Right renal cortex interstitium (tissue), 3 donors: Measurements from ENCODE around the gene RECK. TPM values are rescaled to one million over a fixed set of nuclear protein-coding genes. Genes with fewer than 3 reads are reported as not detected.

Experiments used
- DNase-seq, 3 donors: peaks; one replicate each; pipeline ENCODE4 v3.0.0-alpha.2; 2013; ENCODE audit warnings: low read depth in 3 of 3, low spot score in 2 of 3
- polyA plus RNA-seq, 3 donors: library from polyadenylated mRNA; unstranded; fragments of 120-200 nt; gene quantifications; one replicate each; pipeline ENCODE4 v1.2.1, GENCODE V29; 2013; ENCODE audit not compliant: insufficient read length in 3 of 3

RECK gene
- polyA plus RNA-seq, 3 donors, result 29.2 to 30.2 (median 29.4) TPM

DNA sequence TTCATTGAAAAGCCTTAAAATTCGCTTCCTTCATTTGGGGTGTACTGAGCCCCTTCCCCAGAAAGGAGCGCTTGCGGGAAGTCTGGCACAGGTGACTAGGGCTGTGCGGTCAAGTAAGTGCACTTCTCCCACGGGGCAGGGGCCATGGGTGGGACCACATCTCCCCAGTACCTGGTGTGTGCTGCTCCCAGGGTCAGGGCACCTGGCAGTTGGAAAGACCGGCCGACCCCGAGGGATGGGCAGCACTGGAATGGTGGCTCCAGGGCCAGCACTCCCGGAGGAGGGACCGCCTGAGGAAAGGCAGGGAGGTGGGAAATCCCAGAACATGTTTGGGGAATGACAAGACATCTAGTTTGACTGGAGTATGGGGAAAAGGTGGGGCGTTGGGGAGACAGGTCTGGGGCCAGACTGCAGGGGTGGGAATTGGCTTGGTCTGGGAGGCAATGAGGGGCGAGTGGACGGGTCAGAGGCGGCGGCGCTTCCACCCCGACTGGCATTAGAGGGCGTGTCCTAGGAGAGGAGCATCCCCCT is 99.1 kb downstream of the RECK start:
- no peak for DNase-seq

DNA sequence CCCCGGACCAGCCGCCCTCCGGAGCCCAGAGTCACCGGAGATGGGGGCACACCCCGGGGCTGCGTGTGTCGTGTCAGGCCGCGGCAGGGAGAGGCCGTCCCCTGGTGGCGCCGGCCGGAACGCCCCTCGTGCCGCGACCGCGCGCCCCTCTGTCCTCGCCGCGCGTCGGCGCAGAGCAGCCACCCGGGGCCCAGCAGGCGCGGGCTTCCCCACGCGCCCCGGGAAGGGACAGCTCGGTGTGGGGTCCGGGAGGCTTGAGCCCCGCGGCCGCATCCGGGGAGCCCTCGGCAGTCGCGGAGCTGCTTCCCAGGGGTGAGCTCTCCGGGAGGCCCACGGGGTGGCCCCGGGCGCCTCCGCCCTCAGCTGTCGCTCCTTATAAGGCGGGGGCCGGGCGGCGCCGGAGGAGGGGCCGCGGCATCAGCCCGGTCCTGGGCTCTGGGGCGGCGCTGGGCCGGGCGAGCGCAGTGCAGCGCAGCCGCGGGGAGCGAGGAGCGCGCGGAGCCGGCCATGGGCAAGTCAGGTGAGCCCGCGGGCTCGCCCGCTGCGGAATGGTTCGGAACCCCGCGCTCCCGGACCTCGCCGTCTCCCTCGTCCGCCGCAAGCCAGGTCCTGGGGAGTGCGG is 99.7 kb downstream of the RECK start, which contains the start of gene GLIPR2:
Gene GLIPR2 (plus strand): TSS at position 462 of the 622 bp plus-strand sequence. CDS start 46 bp downstream, at position 508.
- DNase-seq, result peak in 1 of 3 donors; percentile 32

DNA sequence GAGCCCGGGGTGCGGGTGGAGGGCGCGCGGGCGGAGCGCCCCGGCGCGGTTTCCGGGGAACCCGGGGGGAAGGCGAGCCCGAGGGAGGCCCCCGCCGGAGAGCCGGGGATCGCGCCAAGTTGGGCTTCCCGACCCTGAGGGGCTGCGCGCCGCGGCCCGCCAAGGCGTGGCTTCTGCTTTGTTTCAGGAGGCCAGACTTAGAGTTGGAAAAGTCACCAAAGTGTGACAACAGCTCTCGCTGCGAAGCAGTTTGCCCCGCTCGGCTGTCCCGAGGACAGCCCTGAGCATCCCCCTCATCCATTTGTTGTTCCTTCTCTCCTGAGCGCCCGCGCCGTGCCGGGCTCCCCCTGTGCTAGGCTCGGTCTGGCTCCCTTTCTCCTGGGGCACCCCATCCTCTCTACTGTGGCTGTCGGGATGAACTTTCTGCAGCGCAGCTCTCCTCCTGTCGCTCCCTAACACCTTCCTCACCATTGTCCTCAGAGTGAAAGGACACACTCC is 100.2 kb downstream of the RECK start:
- DNase-seq, result no peak

DNA sequence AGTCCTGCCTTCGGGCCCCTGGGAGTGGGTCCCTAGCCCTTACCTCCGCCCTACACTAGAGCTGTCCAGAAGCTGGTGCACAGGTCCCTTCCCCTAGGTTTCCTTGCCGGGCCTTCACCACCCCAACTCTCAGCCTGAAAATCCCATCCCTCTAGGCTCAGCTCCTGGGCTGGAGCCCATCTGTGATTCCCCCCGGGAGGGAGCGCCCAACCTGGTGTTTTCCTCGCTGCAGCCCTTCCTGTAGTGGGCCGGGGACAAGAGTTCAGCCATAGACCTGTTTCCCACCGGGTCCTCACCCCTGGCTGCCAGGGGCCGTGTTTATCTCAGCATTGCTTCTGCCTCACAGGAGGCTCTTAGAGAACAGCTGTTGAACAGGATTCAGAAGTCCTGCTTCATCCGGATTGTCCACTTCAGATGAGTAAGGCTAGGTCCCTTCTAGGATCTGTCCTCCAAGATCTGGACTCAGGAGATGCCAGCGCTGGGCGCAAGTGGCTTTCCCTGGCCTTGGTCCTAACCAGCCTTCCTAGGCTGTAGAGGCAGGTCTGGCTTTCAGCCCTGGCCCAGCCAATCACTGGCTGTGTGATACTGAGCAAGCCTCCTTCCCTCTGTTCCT is 100.8 kb downstream of the RECK start:
- DNase-seq, result peak in 1 of 3 donors; percentile 23

GRCh38 chr9:36138496-36138895 is 101.8 kb downstream of the RECK start:
- no peak for DNase-seq

DNA sequence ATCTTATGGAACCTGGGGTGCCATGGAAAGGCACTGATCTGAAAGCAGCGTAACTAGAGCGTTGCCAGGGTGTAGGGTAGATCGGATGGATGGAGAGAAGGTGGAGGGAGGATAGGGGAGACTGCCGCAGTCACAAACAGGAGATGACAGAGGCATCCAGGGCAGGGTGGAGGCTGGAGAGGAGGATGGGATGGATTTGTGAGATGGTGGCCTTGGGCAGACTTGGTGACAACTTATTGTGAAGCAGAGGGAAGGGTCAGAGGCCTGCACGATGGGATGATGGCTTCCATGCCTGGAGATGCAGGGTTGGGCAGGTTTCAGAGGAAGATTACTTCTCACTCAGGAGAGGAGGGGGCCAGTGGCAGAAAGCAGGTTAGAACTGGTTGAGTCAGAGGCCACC is 102.2 kb downstream of the RECK start:
- DNase-seq, result no peak

GRCh38 chr9:36140086-36141084 is 103.7 kb downstream of the RECK start:
- DNase-seq, result no peak

GRCh38 chr9:36141288-36141687 is 104.6 kb downstream of the RECK start:
- DNase-seq, result no peak

GRCh38 chr9:36141761-36142160 is 105.0 kb downstream of the RECK start:
- DNase-seq, result no peak

GRCh38 chr9:36142510-36143244 is 106.0 kb downstream of the RECK start:
- no peak for DNase-seq

DNA sequence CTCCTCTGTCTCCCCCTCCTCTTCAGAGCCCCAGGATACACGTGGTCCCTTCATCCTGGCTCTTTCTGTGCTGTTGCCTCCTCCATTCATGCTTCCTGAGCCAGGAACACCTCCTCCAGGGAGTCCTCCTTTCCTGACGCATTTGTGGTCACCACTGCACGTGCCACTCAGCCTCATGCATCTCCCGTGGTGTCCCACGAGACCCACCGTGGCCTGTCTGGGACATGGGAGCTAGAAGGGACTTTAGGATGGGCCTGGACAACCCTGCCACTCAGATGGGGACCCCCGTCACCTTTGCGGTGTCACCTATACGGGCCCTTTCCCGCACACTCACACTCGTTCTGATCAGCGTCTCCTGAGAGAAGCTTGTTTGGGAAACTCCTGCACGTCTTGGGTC is 106.5 kb downstream of the RECK start:
- no peak for DNase-seq

DNA sequence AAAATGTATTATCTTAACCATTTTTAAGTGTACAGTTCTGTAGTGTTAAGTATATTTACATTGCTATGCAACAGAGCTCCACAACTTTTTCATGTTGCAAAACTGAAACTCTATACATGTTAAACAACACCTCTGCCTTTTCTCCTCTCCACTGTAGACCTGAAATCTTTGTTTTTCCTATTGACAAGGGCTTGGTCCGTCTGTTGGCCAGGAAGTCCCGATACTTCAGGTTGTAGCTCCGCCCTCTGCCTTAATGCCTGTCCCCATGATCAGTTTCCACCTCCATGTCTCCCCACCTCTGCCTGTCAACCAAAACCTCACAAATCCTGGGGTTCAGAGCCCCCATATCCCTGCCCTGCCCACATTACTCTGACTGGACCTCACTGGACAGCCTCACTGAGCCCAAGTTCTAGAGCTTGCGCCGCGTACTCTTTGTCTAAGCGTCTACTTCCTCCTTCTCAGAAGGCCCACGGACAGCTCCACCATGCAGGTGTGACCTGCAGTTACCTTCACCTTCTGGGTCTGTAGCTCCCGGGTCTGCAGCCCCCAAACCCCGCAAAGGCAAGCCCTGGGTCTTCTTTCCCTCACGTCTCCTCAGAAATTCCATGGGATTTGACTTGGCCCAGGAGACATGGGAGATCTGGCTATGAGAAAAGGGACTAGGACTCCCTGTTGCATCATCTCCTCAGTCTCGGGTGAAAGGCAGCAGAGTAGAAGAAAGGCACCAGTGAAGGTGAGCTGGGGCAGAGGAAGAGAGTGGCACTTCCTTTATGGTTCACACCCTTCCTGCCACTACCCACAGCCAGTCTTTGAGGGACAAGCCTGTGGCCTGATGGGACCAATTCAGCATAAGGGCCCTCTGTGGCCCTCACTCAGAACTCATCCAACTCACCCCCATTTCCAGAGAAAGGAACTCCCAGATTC is 107.9 kb downstream of the RECK start:
- no peak for DNase-seq

GRCh38 chr9:36145970-36146369 is 109.3 kb downstream of the RECK start:
- DNase-seq, result no peak

DNA sequence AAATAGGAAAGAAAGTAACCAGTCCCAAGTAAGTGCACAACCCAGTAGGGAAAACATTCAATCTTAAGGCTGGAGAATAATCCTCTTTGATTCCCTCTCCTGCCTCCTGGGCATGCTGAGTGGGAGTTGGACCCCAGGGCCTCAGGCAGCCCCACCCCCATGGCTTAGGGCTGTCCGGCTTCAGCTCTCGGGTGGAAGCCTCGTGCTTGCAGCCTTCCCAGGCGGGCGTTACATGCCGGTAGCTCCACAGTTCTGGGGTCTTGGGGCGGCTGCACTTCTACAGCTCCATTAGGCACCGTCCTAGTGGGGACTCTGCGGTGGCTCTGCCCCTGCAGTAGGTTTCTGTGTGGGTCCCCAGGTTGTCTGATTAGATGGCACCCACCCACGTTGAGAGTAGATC is 109.9 kb downstream of the RECK start:
- DNase-seq, result no peak

- DNase-seq, result no peak
Measured at GRCh38 chr9:36147441-36148175, 110.9 kb downstream of the RECK start.

DNA sequence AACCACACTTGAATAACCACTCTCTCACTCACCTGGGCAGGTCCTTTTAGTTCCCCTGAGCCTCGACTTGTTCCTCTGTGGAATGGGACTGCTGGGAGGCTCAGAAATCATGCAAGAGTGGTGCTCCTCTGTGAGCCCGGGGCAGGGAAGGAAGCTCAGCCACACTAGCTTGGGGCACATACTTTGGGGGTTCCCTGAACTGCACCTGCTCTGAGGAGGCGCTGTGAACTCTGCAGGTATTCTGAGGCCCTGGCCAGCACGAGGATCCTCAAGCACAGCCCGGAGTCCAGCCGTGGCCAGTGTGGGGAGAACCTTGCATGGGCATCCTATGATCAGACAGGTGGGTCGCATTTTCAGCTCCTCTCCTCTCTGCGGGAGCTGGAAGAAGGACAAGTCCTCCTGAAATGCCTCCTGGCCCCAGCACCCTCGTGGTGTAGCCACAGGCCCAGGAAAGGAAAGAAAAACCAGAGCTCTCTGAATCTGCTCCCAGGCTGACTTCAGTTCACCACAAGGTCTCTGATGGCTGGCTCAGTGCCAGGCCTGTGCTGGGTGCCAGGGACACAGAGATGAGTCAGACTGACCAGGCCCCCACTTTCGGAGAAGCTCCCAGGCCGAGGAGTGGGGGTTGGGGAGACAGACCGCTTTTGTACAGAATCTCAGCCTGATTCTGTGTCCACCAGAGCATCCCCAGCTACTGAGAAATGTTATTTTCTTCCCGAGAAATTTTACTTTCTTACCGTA is 111.8 kb downstream of the RECK start:
- no peak for DNase-seq

DNA sequence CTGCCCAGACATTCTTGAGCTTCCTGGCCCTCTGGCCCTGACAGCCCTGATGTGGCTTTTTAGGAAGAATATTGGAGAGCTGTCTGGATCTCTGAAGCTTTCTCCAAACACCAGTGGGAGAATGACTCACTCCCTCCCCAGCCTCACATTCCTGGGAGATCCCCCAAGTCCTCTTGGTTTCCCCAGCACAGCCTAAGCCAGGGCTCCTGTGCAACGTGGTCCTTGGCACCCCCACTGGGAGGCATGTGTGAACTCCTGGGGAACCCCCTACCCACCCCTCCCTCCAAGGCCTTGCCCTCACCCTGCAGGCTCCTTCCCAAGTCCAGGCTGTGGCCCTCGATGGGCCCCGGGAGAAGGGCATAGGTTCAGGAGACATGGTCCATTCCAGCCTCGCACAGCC is 112.5 kb downstream of the RECK start:
- DNase-seq, result no peak
